Measurements from ENCODE around the gene KCND1.

Gene KCND1

DNA sequence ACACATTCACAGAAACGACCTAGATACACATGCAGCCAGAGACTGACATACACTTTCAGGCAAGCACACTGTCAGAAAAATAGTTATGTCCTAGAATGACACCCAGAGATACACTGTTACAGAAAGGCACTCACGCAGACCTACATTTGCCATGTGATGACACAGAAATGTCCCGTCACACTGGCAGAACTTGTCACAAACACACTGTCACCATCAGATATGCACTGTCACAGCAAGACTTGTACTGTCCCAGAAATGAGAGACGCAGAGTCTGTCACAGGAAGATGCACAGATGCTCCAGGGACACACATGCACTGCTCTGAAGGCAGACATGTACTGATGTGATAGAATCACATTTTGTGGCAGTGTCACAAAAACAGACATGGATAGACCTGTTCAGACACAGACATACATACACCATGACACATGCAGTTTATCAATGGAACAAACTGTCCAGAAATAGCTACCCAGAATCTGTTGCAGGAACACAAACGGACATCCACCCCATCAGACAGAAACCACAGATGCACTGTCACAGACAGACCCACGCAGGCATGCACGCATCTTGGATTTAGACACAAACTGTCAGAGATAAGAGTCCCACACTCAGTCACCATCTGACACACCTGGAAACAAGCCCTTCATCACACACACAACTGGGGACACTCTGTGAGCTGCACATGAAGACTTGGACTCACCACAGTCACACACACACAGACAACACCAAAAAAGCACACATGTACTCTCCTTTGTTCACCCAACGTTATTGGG lies 51.5 kb downstream of the KCND1 start:
- TF ChIP-seq, protein P1, sequence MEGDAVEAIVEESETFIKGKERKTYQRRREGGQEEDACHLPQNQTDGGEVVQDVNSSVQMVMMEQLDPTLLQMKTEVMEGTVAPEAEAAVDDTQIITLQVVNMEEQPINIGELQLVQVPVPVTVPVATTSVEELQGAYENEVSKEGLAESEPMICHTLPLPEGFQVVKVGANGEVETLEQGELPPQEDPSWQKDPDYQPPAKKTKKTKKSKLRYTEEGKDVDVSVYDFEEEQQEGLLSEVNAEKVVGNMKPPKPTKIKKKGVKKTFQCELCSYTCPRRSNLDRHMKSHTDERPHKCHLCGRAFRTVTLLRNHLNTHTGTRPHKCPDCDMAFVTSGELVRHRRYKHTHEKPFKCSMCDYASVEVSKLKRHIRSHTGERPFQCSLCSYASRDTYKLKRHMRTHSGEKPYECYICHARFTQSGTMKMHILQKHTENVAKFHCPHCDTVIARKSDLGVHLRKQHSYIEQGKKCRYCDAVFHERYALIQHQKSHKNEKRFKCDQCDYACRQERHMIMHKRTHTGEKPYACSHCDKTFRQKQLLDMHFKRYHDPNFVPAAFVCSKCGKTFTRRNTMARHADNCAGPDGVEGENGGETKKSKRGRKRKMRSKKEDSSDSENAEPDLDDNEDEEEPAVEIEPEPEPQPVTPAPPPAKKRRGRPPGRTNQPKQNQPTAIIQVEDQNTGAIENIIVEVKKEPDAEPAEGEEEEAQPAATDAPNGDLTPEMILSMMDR (IDR thresholded peaks at IDR 0.05): no peak

DNA sequence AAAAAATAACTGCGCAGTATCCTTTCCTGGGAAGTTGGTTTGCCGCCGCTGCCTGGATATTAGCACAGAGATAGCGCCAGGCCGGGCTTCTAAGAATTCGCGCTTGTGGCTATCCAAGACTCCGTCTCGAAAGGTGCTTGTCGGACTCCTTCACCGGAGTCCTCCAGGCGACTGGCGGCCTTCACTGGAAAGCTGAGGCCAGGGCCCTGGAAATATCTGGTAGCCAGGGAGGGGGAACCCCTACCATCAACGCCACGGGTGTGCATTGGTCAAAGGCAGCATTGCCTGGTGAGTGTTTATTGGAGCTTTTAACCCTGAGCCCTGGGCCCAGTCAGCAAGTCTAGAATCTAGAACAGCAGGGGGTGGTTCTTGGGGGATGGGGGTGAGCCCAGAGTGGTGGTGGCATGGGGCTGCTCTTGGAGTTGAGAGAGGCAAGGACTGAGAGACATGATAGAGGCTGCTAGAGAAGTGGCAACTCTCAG lies 52.2 kb downstream of the KCND1 start:
- TF ChIP-seq, protein P1 (IDR thresholded peaks at IDR 0.05): no peak

DNA sequence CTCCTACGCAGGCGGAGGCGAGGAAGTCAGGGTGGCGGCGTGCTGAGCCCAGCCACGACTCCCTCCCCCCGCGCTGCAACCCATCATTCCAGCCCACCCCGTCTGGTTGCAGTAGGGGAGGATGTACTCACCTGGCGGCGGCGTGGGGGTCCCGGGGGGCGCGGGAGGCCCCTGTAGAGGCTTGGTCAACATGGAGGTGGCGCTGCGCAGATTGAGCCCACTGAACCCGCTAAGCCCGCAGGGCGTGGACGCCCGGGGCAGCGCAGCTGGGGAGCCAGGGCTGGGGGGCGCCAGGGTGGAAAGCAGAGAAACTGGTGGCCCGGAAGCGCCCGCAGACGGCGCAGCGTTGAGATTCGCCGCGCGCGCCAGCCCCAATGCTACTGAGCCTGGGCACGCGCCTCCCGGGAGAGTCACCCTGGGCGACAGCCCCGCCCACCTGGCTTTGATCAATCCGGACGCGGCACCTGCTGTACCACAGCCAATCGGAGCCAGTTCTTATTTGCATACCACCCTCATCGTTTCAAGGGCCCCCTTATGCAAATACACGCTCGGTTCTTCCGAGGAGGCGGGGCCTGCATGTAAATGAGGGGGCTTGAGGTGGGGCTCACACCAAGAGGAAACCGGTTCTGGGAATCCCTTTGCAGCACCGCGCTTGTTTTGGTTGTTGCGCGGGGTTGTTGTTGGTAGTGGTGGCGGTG lies 52.9 kb downstream of the KCND1 start, which contains the start of gene PIM2:
Gene PIM2 (minus strand): TSS at position 382 of the 698 bp plus-strand sequence. CDS start 190 bp downstream, at position 192.
- TF ChIP-seq, protein P1 (IDR thresholded peaks at IDR 0.05): no peak

GRCh38 chrX:48918301-48918642 lies 53.4 kb downstream of the KCND1 start:
- TF ChIP-seq, protein P1 (IDR thresholded peaks at IDR 0.05): no peak

GRCh38 chrX:48917139-48918001 lies 54.3 kb downstream of the KCND1 start:
- TF ChIP-seq, protein P1 (IDR thresholded peaks at IDR 0.05): peak; percentile 90

GRCh38 chrX:48914593-48915493 lies 56.8 kb downstream of the KCND1 start:
- TF ChIP-seq, protein P1 (IDR thresholded peaks at IDR 0.05): no peak
